ENCODE measurements around the gene PIK3C2G. TPM values are rescaled to one million over a fixed set of nuclear protein-coding genes. Genes with fewer than 3 reads are reported as not detected.

PIK3C2G gene
- total RNA-seq, 1 experiment from 2014 or later: not detected

GRCh38 chr12:18361433-18361832 lies 100.1 kb downstream of the PIK3C2G start:
- no peak overlapping the region for H3K4ac ChIP-seq (ENCODE audit: low read depth, low read length)
- no peak overlapping the region for H2BK20ac ChIP-seq (ENCODE audit: low read depth, low read length, poor library complexity, severe bottlenecking)
- H4K8ac ChIP-seq (replicated peaks; ENCODE audit: insufficient read length, low read depth, low read length): no peak overlapping the region
- no peak overlapping the region for H2BK5ac ChIP-seq (ENCODE audit: insufficient read length, low read length)
- TF ChIP-seq CTCF (conservative IDR thresholded peaks at IDR 0.05): no peak; the same call in 2 of the 3 replicates
- no peaks in the 10 kb centered on the region for H3K23me2 ChIP-seq (ENCODE audit: insufficient read length, low read depth, low read length, poor library complexity, severe bottlenecking)
- no peaks in the 10 kb centered on the region for H3K27me3 ChIP-seq (ENCODE audit: insufficient read depth, low read length)
- H3K23ac ChIP-seq (ENCODE audit: insufficient read length, low read depth, low read length): no peak overlapping the region
- H3K79me2 ChIP-seq (ENCODE audit: insufficient read depth, low read length): no peaks in the 10 kb centered on the region
- no peak overlapping the region for H3K27ac ChIP-seq (ENCODE audit: insufficient read length, low read depth, low read length)
- no peak overlapping the region for H3K56ac ChIP-seq (ENCODE audit: insufficient read length, low read depth, low read length)
- no peaks in the 10 kb centered on the region for H3K4me1 ChIP-seq (ENCODE audit: insufficient read depth, low read length)
- H3T11ph ChIP-seq (ENCODE audit: low read length): no peak overlapping the region
- no peak overlapping the region for H2AFZ ChIP-seq (ENCODE audit: low read length)
- no peak overlapping the region for H4K91ac ChIP-seq (ENCODE audit: insufficient read length, low read depth, low read length)
- Mint-ChIP-seq H3K9me3 (peaks cover 25 to 26% of the 10 kb centered on the region in 2 experiments), H3K4me1 (peaks cover 10% of the 10 kb centered on the region in 2 experiments), H3K36me3 (ENCODE audit: insufficient read depth in 1 of 3, low read depth in 3 of 3) (peaks cover 10 to 26% (median 16%) of the 10 kb centered on the region in 3 experiments), H3K27ac (no peak overlapping the region), H3K4me3 (no peak overlapping the region), H3K27me3 (ENCODE audit: low read depth) (no peaks in the 10 kb centered on the region; the same call in 1 of the 2 replicates)
- no peak overlapping the region for H2BK120ac ChIP-seq (ENCODE audit: low read depth, low read length, poor library complexity, severe bottlenecking)
- peaks cover 14% of the 10 kb centered on the region for H3K9me3 ChIP-seq (ENCODE audit: control insufficient read depth, low read depth, low read length)
- no peak overlapping the region for H3K14ac ChIP-seq (ENCODE audit: insufficient read depth, low read length)
- H3K18ac ChIP-seq (ENCODE audit: insufficient read length, low read depth, low read length): no peak overlapping the region
- no peak overlapping the region for H2AK5ac ChIP-seq (ENCODE audit: insufficient read length, low read length)
- H4K20me1 ChIP-seq (ENCODE audit: control insufficient read depth, insufficient read depth, insufficient read length): no peaks in the 10 kb centered on the region
- H2BK12ac ChIP-seq (ENCODE audit: insufficient read length, low read depth, low read length): no peak overlapping the region
- H4K5ac ChIP-seq (ENCODE audit: insufficient read length, low read depth, low read length): no peak overlapping the region
- no peaks in the 10 kb centered on the region for H3K79me1 ChIP-seq (ENCODE audit: insufficient read depth, low read depth, low read length, poor library complexity, severe bottlenecking)
- H2BK15ac ChIP-seq (ENCODE audit: low read depth, low read length): no peak overlapping the region
- no peak overlapping the region for H3K4me2 ChIP-seq (ENCODE audit: insufficient read depth, insufficient read length, low read length)
- no peak for DNase-seq
- no peak overlapping the region for H3K9ac ChIP-seq (ENCODE audit: extremely low read depth, insufficient read length, low read length)
